Astrocyte (in vitro differentiated cells and primary cell): Measurements from ENCODE around the gene MXRA8.

Source experiments
- CTCF ChIP-seq: IDR thresholded peaks from 2 replicates; pipeline ENCODE4 v1.5.1; 2011; ENCODE audit warnings: low read depth, mild to moderate bottlenecking, inconsistent platforms, low read length, moderate library complexity; ENCODE audit not compliant: insufficient read depth
- EZH2 ChIP-seq: IDR thresholded peaks from 2 replicates; pipeline ENCODE4 v1.6.1; 2012; ENCODE audit warnings: mild to moderate bottlenecking, low read length, inconsistent platforms; ENCODE audit not compliant: insufficient read depth

GRCh38 chr1:1397839-1398523 is 39.6 kb upstream of the MXRA8 start:
- TF ChIP-seq CTCF (no peak), EZH2 (no peak)
